Heart left ventricle (tissue), 13 donors: ENCODE results near the gene UBA7.

Experiments used
- CTCF ChIP-seq, 12 donors: fragments of 200-600 bp; sonication (generic) in 4 of 12; IDR thresholded peaks; one replicate each; pipeline versions ENCODE4 v1.5.0 to v1.8.0; 2018 to 2022; ENCODE audit warnings: antibody characterized with exemption in 12 of 12, mild to moderate bottlenecking in 5 of 12
- POLR2A ChIP-seq, 2 donors: fragments of 450-650 bp; IDR thresholded peaks; one replicate each; pipeline ENCODE4 v1.6.1; 2017; ENCODE audit warnings: antibody characterized with exemption in 2 of 2, mild to moderate bottlenecking in 2 of 2, moderate library complexity in 2 of 2
- donor health status: ischemic (EF 13 %, LVEDD 7.1; RV severe dilation, severe dysfunction).
- donor health status: DM: no; HTN: yes; CAD: no.
- donor health status: DM: no; HTN: no; CAD: no.
- donor health status: ischemic (EF 25% LVEDD 6.9; RV normal size, moderate dysfunction).
- donor health status: ischemic (EF 25% LVEDD 5.7; RV mildly dilated, moderate dysfunction).
- donor health status: ischemic (EF 35%, LVEDD 5.7; RV mildly dilated, moderate dysfunction).
- donor health status: nonischemic (EF 11% LVEDD 7.7; RV severe dilation, severe dysfunction).
- donor health status: DM: yes; HTN: yes; CAD: no.
- donor health status: PGD.
- donor health status: ischemic (EF 29% LVEDD 5.4; RV normal size, mild dysfunction).
- donor health status: nonischemic (EF 23%, LVEDD 6.1; RV moderate dilation, normal function).

GRCh38 chr3:49759226-49759625, 54.5 kb downstream of the UBA7 start:
- no peak for TF ChIP-seq CTCF (IDR thresholded peaks at IDR 0.05)
- no peak for TF ChIP-seq POLR2A (IDR thresholded peaks at IDR 0.05)
